AG10803 (cell line): ENCODE results near the gene KRT13.
A peak's percentile ranks its signal among the peaks of the same experiment; 100 is the strongest.

Source experiments
- DNase-seq: peaks from one replicate; pipeline ENCODE4 v3.0.0; 2010; ENCODE audit warnings: low read depth
- H3K4me3 ChIP-seq: 2 replicates; pipeline ENCODE4 v1.5.1; 2011; ENCODE audit warnings: mild to moderate bottlenecking, low read length, control low read depth
- CTCF ChIP-seq: conservative IDR thresholded peaks from 2 replicates; pipeline ENCODE4 v1.5.1; 2011; ENCODE audit warnings: mild to moderate bottlenecking, low read length, control low read depth, inconsistent platforms

Gene KRT13

GRCh38 chr17:41480581-41480980, 24.8 kb downstream of the KRT13 start:
- no peak for TF ChIP-seq CTCF
- H3K4me3 ChIP-seq, result no peak overlapping the region
- DNase-seq, result no peak

DNA sequence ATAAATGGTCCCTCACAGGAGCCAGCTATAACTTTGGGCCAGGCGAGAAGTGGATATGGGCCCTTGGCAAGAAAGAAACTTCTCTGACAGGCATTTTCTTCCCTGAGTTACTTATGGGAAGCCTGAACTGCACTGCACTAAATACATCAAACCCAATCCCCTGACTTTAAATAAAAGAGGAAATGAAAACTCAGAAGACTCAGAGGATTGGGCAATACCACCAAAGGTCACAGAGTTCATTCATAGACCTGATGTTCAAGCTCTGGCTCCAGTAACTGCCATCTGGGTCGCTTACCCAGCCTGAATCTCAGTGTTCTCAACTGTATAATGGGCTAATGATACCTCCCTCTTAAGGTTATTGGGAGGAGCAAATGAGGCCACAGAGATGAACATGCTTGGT, 25.3 kb downstream of the KRT13 start:
- H3K4me3 ChIP-seq, result no peak overlapping the region
- TF ChIP-seq CTCF, result no peak
- no peak for DNase-seq

DNA sequence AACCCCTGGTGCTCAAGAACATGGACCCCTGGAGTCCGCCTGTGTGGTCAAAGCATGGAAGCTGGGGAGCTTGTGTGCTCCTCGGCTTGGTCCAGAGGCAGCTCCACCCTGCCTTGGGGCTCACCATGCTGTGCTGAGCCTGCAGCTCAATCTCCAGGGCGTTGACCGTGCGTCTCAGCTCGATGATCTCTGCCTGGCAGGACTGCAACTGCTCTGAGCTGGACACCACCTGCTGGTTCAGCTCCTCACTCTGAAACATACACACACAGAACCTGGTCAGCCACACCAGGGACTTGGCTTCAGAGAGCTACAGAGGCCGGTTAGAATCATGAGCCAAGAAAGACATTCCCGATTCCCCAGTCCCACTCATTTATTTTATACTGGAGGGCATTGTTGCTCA, 27.2 kb downstream of the KRT13 start:
- TF ChIP-seq CTCF, result no peak
- H3K4me3 ChIP-seq, result no peak overlapping the region
- no peak for DNase-seq

DNA sequence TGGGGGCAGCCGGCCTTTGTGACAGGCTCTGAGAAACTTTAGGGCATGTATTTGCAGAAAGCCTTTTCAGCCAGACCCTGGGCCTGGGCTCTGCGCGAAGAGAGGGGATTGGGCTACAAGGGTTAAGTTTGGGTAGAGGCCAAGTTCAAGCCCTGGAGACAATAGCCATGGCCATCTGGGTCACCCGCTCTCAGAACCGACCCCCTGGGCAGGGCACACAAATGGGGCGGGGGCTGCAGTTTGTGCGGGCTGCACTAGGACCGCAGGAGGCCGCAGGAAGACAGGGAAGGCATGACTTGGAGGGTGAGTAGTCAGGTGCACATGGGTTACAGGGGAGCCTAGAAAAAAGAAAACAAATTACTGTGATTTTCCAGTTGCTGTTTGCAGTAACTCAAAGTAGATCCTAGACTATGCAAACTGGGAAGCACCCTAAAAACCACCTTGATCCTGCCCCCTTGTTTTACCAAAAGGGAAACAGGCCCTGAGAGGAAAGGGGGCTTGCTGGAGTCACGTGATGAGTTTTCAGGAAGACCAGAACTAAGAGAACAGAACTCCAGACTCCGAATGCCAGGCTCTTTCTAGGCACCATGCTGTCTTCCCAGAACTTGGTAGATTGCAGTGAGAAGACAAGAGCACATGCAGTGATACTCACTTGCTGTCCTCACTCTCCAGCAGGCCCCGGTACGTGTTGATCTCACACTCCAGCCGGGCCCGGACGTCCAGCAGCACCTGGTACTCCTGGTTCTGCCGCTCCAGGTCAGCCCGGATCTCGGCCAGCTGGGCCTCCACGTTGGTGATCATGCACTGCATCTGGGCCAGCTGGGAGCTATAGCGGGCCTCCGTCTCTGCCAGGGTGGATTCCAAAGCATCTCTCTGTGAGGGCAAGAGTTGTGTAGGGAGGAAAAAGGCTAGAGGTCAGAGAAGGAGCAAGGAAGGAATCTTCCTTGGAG, 28.3 kb downstream of the KRT13 start:
- TF ChIP-seq CTCF, result no peak
- no peak overlapping the region for H3K4me3 ChIP-seq
- DNase-seq, result no peak

DNA sequence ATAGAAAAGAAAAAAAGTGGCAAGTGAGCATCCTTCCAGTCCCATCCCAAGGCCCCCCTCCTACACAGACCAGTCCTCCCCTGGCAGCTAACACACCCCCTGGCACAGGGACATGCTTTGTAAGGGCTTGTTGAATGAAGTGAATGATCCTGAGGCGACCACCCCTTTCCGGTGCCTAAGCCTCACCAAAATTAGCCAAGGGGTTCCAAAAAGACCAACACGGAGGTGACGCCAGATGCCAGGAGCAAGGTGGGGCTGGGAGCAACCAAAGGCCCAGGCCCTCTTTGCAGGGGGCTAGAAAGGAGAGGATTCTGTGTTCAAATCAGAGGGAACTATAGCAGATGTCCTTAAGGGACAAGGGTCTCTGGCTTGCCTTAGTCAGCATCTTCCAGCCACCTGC, 30.0 kb downstream of the KRT13 start:
- no peak for TF ChIP-seq CTCF
- no peak for DNase-seq
- H3K4me3 ChIP-seq, result no peak overlapping the region

DNA sequence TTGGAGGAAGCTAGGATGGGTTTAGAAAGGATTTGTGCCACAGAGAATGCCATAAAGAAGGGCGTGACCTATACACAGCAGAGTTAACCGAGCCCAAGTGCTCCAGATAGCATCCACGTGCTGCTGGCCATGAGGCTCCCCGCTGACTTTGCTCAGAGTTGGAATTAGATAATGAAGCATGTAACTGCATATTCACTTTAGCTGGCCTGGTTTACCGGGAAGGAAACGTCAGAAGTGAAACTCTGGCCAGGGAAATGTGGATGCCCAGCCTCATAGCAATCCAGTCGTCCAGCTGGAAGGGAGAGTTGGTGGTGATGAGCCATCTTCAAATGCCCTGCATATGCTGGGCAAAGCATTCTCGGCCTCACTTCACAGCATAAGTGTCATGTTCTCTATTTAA, 30.5 kb downstream of the KRT13 start:
- TF ChIP-seq CTCF, result no peak
- DNase-seq, result peak; percentile 33

DNA sequence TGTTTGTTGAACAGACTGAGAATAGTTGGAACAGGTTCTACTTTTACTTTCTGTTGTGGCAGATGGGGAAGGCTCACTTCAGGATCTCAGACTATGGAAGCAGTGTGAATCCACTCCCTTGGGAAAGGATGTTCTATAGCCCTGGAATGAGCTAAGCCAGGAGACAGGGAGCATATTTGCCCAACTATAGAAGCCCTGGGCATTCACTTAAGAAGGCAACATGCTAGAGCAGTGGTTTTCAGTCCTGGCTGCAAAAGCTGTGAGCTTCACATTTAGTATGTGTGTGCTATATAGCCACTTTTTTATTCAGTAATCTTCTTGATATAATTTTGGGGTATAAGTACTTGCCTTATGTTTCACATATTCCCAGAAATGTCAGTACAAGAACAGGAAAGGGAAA, 37.1 kb downstream of the KRT13 start:
- DNase-seq, result no peak
- TF ChIP-seq CTCF, result no peak
- H3K4me3 ChIP-seq, result no peak overlapping the region

More for the DNA sequence above, 30.5 kb downstream of the KRT13 start:
- no peak overlapping the region for H3K4me3 ChIP-seq
